ENCODE data around the gene PDP2.
A peak's percentile ranks its signal among the peaks of the same experiment; 100 is the strongest.

PDP2 gene, protein sequence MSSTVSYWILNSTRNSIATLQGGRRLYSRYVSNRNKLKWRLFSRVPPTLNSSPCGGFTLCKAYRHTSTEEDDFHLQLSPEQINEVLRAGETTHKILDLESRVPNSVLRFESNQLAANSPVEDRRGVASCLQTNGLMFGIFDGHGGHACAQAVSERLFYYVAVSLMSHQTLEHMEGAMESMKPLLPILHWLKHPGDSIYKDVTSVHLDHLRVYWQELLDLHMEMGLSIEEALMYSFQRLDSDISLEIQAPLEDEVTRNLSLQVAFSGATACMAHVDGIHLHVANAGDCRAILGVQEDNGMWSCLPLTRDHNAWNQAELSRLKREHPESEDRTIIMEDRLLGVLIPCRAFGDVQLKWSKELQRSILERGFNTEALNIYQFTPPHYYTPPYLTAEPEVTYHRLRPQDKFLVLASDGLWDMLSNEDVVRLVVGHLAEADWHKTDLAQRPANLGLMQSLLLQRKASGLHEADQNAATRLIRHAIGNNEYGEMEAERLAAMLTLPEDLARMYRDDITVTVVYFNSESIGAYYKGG

DNA sequence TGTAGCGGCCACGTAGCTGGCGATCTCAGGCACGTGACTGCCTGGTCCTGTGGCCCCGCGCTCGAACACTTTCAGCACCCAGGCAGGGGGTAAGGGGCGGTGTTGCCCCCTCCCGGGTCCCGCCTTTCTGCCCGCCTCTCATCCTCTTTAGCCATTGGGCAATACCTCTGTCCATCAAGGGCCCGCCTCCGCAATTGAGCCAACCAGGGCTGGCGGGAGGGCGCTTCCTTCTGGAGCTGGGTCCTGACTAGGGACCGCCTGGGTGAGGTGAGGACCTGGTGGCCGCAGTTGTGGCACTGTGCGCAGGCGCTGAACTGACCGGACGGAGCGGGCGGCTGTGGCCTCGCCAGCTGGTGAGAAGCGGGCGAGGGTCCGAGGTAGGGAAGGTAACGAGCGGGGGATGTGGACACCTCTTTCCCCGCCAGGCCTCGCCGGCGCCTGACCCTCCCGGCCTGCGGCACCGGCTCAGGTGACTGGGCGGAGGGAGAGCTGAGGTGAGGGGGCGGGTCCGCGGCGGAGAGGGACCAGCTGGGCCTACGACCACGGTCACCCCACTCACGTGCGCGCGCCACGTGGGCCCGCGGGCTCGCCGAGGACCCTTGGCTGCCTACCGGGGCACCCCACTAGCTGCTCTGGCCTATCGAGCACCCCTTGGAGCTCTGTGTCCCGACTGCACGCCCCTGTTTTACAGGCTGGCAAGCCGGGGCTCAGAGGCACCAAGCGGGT, at the start of gene PDP2:
Gene PDP2, plus strand, starts transcription at position 228 of the 726 bp plus-strand sequence. CDS start 3,770 bp downstream, outside the sequence.
- Histone ChIP-seq H3K4me2 (peak within 1 kb of the TSS; percentile 94), H3K36me3 (ENCODE audit: insufficient read depth) (no peaks in the 10 kb centered on the region), H3K79me2 (ENCODE audit: insufficient read depth, low read depth) (peaks cover 18% of the 10 kb centered on the region; the same call in 1 of the 2 replicates), H4K20me1 (ENCODE audit: insufficient read depth) (no peaks in the 10 kb centered on the region), H2AFZ (ENCODE audit: low read depth) (peak within 1 kb of the TSS; percentile 83), H3K27ac (peak within 1 kb of the TSS; percentile 54), H3K9ac (peak within 1 kb of the TSS; percentile 58; the same call in 1 of the 2 replicates), H3K27me3 (ENCODE audit: insufficient read depth, low read depth) (no peaks in the 10 kb centered on the region), H3K4me3 (IDR thresholded peaks at IDR 0.05; ENCODE audit: insufficient read depth, low read depth, low read length) (no peak within 1 kb of the TSS), H3K4me1 (ENCODE audit: low read depth, poor library complexity, severe bottlenecking) (peaks cover 55% of the 10 kb centered on the region)
- TF ChIP-seq, protein P1, sequence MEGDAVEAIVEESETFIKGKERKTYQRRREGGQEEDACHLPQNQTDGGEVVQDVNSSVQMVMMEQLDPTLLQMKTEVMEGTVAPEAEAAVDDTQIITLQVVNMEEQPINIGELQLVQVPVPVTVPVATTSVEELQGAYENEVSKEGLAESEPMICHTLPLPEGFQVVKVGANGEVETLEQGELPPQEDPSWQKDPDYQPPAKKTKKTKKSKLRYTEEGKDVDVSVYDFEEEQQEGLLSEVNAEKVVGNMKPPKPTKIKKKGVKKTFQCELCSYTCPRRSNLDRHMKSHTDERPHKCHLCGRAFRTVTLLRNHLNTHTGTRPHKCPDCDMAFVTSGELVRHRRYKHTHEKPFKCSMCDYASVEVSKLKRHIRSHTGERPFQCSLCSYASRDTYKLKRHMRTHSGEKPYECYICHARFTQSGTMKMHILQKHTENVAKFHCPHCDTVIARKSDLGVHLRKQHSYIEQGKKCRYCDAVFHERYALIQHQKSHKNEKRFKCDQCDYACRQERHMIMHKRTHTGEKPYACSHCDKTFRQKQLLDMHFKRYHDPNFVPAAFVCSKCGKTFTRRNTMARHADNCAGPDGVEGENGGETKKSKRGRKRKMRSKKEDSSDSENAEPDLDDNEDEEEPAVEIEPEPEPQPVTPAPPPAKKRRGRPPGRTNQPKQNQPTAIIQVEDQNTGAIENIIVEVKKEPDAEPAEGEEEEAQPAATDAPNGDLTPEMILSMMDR (conservative IDR thresholded peaks at IDR 0.05; ENCODE audit: low read depth, low read length) = no peak

DNA sequence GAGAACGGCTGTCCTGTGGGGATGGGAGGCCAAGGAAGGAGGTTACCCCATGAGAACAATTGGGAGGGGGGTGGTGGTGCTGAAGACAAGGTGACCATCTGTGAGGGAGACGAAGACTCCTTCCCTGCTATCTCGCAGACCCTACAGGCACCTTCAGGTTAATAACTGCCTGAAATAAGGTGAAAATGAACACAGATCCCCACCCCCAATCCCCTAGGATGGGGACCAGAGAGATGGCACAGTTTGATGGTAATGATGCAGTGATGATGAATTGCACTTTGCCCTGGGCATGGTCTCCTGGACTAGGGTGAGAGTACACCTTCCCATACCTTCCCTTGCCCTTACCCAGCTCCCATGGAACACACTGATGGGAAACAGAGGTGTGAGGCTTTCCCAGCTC, 48.1 kb upstream of the PDP2 start:
- Histone ChIP-seq H3K27me3 (ENCODE audit: insufficient read depth, low read depth) (no peaks in the 10 kb centered on the region), H2AFZ (ENCODE audit: low read depth) (no peak overlapping the region), H4K20me1 (ENCODE audit: insufficient read depth) (no peaks in the 10 kb centered on the region)

DNA sequence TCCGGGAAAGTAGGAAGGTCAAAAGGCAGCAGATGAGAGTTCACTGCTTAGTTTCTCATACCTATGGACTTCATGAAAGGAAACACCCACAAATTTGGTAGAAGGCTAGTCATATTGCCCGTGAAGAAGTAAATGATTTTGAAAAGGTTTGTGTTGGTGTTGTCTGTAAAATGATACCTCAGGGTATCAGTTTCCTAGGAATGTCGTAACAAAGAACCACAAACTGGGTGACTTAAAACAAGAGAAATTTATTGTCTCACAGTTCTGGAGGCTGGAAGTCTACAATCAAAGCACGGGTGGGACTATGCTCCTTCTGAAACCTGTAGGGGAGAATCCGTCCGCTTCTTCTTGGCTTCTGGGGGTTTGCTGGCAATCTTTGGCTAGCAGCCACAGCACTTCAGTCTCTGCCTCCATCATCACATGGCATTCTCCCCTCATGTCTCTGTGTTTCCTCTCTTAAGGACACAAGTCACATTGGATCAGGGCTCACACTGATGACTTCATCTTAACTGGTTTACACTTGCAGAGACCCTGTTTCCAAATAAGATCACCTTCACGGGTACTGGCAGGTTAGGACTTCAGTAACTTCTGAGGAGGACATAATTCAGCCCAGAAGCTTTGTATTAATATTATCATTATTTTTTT, 47.5 kb upstream of the PDP2 start:
- Histone ChIP-seq H3K4me2 (no peak overlapping the region), H4K20me1 (ENCODE audit: insufficient read depth) (no peaks in the 10 kb centered on the region), H3K79me2 (ENCODE audit: insufficient read depth, low read depth) (peaks cover 25% of the 10 kb centered on the region), H3K9ac (no peak overlapping the region), H3K36me3 (ENCODE audit: insufficient read depth) (no peaks in the 10 kb centered on the region), H3K4me3 (IDR thresholded peaks at IDR 0.05; ENCODE audit: insufficient read depth, low read depth, low read length) (no peak overlapping the region), H3K4me1 (ENCODE audit: low read depth, poor library complexity, severe bottlenecking) (peaks cover 15% of the 10 kb centered on the region), H2AFZ (ENCODE audit: low read depth) (no peak overlapping the region), H3K27me3 (ENCODE audit: insufficient read depth, low read depth) (no peaks in the 10 kb centered on the region), H3K27ac (no peak overlapping the region)
- TF ChIP-seq, protein P1 (conservative IDR thresholded peaks at IDR 0.05; ENCODE audit: low read depth, low read length) = no peak

More for the DNA sequence above, 48.1 kb upstream of the PDP2 start:
- Histone ChIP-seq H3K4me3 (IDR thresholded peaks at IDR 0.05; ENCODE audit: insufficient read depth, low read depth, low read length) (no peak overlapping the region), H3K79me2 (ENCODE audit: insufficient read depth, low read depth) (peaks cover 29% of the 10 kb centered on the region), H3K36me3 (ENCODE audit: insufficient read depth) (no peaks in the 10 kb centered on the region), H3K4me1 (ENCODE audit: low read depth, poor library complexity, severe bottlenecking) (peaks cover 15% of the 10 kb centered on the region), H3K9ac (no peak overlapping the region), H3K4me2 (no peak overlapping the region), H3K27ac (no peak overlapping the region)
- TF ChIP-seq, protein P1 (conservative IDR thresholded peaks at IDR 0.05; ENCODE audit: low read depth, low read length) = no peak

DNA sequence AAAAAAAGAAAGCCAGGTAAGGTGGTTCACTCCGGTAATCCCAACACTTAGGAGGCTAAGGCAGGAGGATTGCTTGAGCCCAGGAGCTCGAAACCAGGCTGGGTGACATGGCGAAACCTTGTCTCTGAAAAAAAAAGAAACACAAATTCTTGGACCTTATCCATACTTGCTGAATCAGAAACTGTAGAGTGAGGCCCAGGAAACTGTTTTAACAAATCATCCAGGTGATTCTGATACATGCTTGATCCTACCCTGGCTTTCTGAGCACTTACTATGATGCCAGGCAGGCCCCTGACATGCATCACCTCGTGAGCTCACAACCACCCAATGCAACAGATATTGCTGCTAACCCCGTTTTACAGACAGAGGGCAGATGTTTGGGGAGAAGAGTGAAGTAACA, 45.6 kb upstream of the PDP2 start:
- no peak overlapping the region for H3K27ac ChIP-seq
- H3K4me3 ChIP-seq (IDR thresholded peaks at IDR 0.05; ENCODE audit: insufficient read depth, low read depth, low read length) = no peak overlapping the region
- no peaks in the 10 kb centered on the region for H4K20me1 ChIP-seq (ENCODE audit: insufficient read depth)
- peaks cover 5% of the 10 kb centered on the region for H3K4me1 ChIP-seq (ENCODE audit: low read depth, poor library complexity, severe bottlenecking)
- H2AFZ ChIP-seq (ENCODE audit: low read depth) = no peak overlapping the region
- no peak overlapping the region for H3K4me2 ChIP-seq
- no peaks in the 10 kb centered on the region for H3K36me3 ChIP-seq (ENCODE audit: insufficient read depth)
- peaks cover 7% of the 10 kb centered on the region for H3K79me2 ChIP-seq (ENCODE audit: insufficient read depth, low read depth)
- TF ChIP-seq, protein P1 (conservative IDR thresholded peaks at IDR 0.05; ENCODE audit: low read depth, low read length) = no peak
- no peaks in the 10 kb centered on the region for H3K27me3 ChIP-seq (ENCODE audit: insufficient read depth, low read depth)
- no peak overlapping the region for H3K9ac ChIP-seq
